HG03457 (cell line): ENCODE measurements around the gene PTGFR.

Source experiments
- ATAC-seq: cut with Tn5 transposase; IDR thresholded peaks from one replicate; pipeline ENCODE4 v1.9.1; 2021; ENCODE audit warnings: moderate number of reproducible peaks; ENCODE audit not compliant: unreplicated experiment

Gene PTGFR

GRCh38 chr1:78520216-78520615 lies 29.4 kb downstream of the PTGFR start:
- ATAC-seq: no peak

GRCh38 chr1:78520843-78521242 lies 30.1 kb downstream of the PTGFR start:
- no peak for ATAC-seq

GRCh38 chr1:78522136-78522535 lies 31.4 kb downstream of the PTGFR start:
- ATAC-seq: no peak

GRCh38 chr1:78526496-78526895 lies 35.7 kb downstream of the PTGFR start:
- ATAC-seq: no peak

GRCh38 chr1:78527706-78528105 lies 36.9 kb downstream of the PTGFR start:
- no peak for ATAC-seq

GRCh38 chr1:78533527-78533926 lies 42.8 kb downstream of the PTGFR start:
- ATAC-seq: no peak

GRCh38 chr1:78535286-78535685 lies 44.5 kb downstream of the PTGFR start:
- ATAC-seq: no peak

- no peak for ATAC-seq
Measured at GRCh38 chr1:78536427-78536826, 45.7 kb downstream of the PTGFR start.

GRCh38 chr1:78540048-78540447 lies 49.3 kb downstream of the PTGFR start:
- no peak for ATAC-seq

- ATAC-seq: no peak
Measured at GRCh38 chr1:78541479-78541878, 50.7 kb downstream of the PTGFR start.

- ATAC-seq: no peak
Measured at GRCh38 chr1:78543941-78544643, 53.3 kb downstream of the PTGFR start.

- ATAC-seq: no peak
Measured at GRCh38 chr1:78547081-78547480, 56.3 kb downstream of the PTGFR start.

GRCh38 chr1:78549331-78549730 lies 58.6 kb downstream of the PTGFR start:
- ATAC-seq: no peak

- ATAC-seq: no peak
Measured at GRCh38 chr1:78549891-78550290, 59.1 kb downstream of the PTGFR start.

- ATAC-seq: no peak
Measured at GRCh38 chr1:78553859-78554258, 63.1 kb downstream of the PTGFR start.

GRCh38 chr1:78554840-78555239 lies 64.1 kb downstream of the PTGFR start:
- ATAC-seq: no peak

- no peak for ATAC-seq
Measured at GRCh38 chr1:78559680-78560079, 68.9 kb downstream of the PTGFR start.

- no peak for ATAC-seq
Measured at GRCh38 chr1:78560811-78561210, 70.0 kb downstream of the PTGFR start.

GRCh38 chr1:78561856-78562255 lies 71.1 kb downstream of the PTGFR start:
- no peak for ATAC-seq

- no peak for ATAC-seq
Measured at GRCh38 chr1:78565393-78565792, 74.6 kb downstream of the PTGFR start.

- ATAC-seq: no peak
Measured at GRCh38 chr1:78570539-78570938, 79.8 kb downstream of the PTGFR start.

- ATAC-seq: no peak
Measured at GRCh38 chr1:78577257-78578100, 86.7 kb downstream of the PTGFR start.
